ENCODE data around the gene HPS6. TPM values are rescaled to one million over a fixed set of nuclear protein-coding genes. Genes with fewer than 3 reads are reported as not detected.
A peak's percentile ranks its signal among the peaks of the same experiment; 100 is the strongest.

HPS6 gene
- polyA plus RNA-seq, 1 experiment = 11.8 TPM

GRCh38 chr10:102109166-102110116, 44.3 kb downstream of the HPS6 start:
- CTCF ChIA-PET = no interaction called here
- POLR2A ChIA-PET = no interaction called here
- no peak for DNase-seq (ENCODE audit: low read depth)
- H3K4me3 ChIP-seq (ENCODE audit: low read depth, low read length) = no peak overlapping the region
- H3K27me3 ChIP-seq (ENCODE audit: control insufficient read depth, insufficient read depth, low read length) = no peaks in the 10 kb centered on the region
- TF ChIP-seq CTCF (IDR thresholded peaks at IDR 0.05; ENCODE audit: insufficient read depth, low read depth, low read length) = no peak
- H3K36me3 ChIP-seq (ENCODE audit: control insufficient read depth, insufficient read depth, low read length) = peaks cover 53% of the 10 kb centered on the region

GRCh38 chr10:102111276-102111675, 46.1 kb downstream of the HPS6 start:
- TF ChIP-seq CTCF (IDR thresholded peaks at IDR 0.05; ENCODE audit: insufficient read depth, low read depth, low read length) = no peak
- POLR2A ChIA-PET = no interaction called here
- no peak for DNase-seq (ENCODE audit: low read depth)
- Histone ChIP-seq H3K36me3 (ENCODE audit: control insufficient read depth, insufficient read depth, low read length) (peaks cover 46% of the 10 kb centered on the region), H3K27me3 (ENCODE audit: control insufficient read depth, insufficient read depth, low read length) (no peaks in the 10 kb centered on the region), H3K4me3 (ENCODE audit: low read depth, low read length) (no peak overlapping the region)
- CTCF ChIA-PET = interaction anchor here (1.2 to 2.2 kb wide), 2 partner anchors 8 to 11 kb away, joined by 4 to 6 read pairs; no protein-coding TSS in a partner anchor

GRCh38 chr10:102112210-102112817, 47.2 kb downstream of the HPS6 start:
- POLR2A ChIA-PET = no interaction called here
- CTCF ChIA-PET = interaction anchor here (1.2 to 2.2 kb wide), 2 partner anchors 10 to 12 kb away, joined by 4 to 6 read pairs; no protein-coding TSS in a partner anchor
- Histone ChIP-seq H3K36me3 (ENCODE audit: control insufficient read depth, insufficient read depth, low read length) (peaks cover 38% of the 10 kb centered on the region), H3K4me3 (ENCODE audit: low read depth, low read length) (no peak overlapping the region), H3K27me3 (ENCODE audit: control insufficient read depth, insufficient read depth, low read length) (no peaks in the 10 kb centered on the region)
- TF ChIP-seq CTCF (IDR thresholded peaks at IDR 0.05; ENCODE audit: insufficient read depth, low read depth, low read length) = peak; percentile 23; the same call in 1 of the 2 replicates
- DNase-seq (ENCODE audit: low read depth) = no peak

- POLR2A ChIA-PET = interaction anchor here (0.6 kb wide), 3 partner anchors 175 to 601 kb away, joined by 3 to 23 read pairs (median 3); partner anchors contain the start of gene SFXN2
- Histone ChIP-seq H3K36me3 (ENCODE audit: control insufficient read depth, insufficient read depth, low read length) (peaks cover 29% of the 10 kb centered on the region), H3K4me3 (ENCODE audit: low read depth, low read length) (peak overlapping the region; percentile 73), H3K27me3 (ENCODE audit: control insufficient read depth, insufficient read depth, low read length) (no peaks in the 10 kb centered on the region)
- CTCF ChIA-PET = interaction anchor here (0.6 to 2.2 kb wide), 5 partner anchors 10 to 40 kb away, joined by 3 to 7 read pairs (median 4); no protein-coding TSS in a partner anchor
- no peak for DNase-seq (ENCODE audit: low read depth)
- no peak for TF ChIP-seq CTCF (IDR thresholded peaks at IDR 0.05; ENCODE audit: insufficient read depth, low read depth, low read length)
Observed at GRCh38 chr10:102113261-102113955, 48.3 kb downstream of the HPS6 start.
